GM21737 (cell line): ENCODE data around the gene CMSS1.

Source experiments
- ATAC-seq: cut with Tn5 transposase; IDR thresholded peaks from one replicate; pipeline ENCODE4 v1.9.1; 2021; ENCODE audit warnings: mild to moderate bottlenecking, moderate library complexity; ENCODE audit not compliant: unreplicated experiment

Gene CMSS1

GRCh38 chr3:100097919-100098783, 280.5 kb downstream of the CMSS1 start:
- ATAC-seq = no peak

- no peak for ATAC-seq
These were observed 281.1 kb downstream of the CMSS1 start for GRCh38 chr3:100098784-100099070.

GRCh38 chr3:100099621-100100020, 282.0 kb downstream of the CMSS1 start:
- ATAC-seq = no peak

GRCh38 chr3:100100425-100100824, 282.8 kb downstream of the CMSS1 start:
- ATAC-seq = no peak

GRCh38 chr3:100102757-100103156, 285.1 kb downstream of the CMSS1 start:
- ATAC-seq = no peak

- peak; percentile 81 for ATAC-seq
These were observed 286.1 kb downstream of the CMSS1 start for GRCh38 chr3:100103558-100104441.

GRCh38 chr3:100104442-100104798, 286.8 kb downstream of the CMSS1 start:
- peak; percentile 37 for ATAC-seq

- no peak for ATAC-seq
These were observed 287.3 kb downstream of the CMSS1 start for GRCh38 chr3:100104817-100105413.

GRCh38 chr3:100105501-100105900, 287.8 kb downstream of the CMSS1 start:
- ATAC-seq = peak; percentile 34

GRCh38 chr3:100106094-100106493, 288.4 kb downstream of the CMSS1 start:
- no peak for ATAC-seq

- ATAC-seq = no peak
These were observed 289.0 kb downstream of the CMSS1 start for GRCh38 chr3:100106531-100107141.

- no peak for ATAC-seq
These were observed 289.7 kb downstream of the CMSS1 start for GRCh38 chr3:100107221-100107814.

- no peak for ATAC-seq
These were observed 290.9 kb downstream of the CMSS1 start for GRCh38 chr3:100108464-100109079.

- no peak for ATAC-seq
These were observed 292.5 kb downstream of the CMSS1 start for GRCh38 chr3:100110162-100110561.

GRCh38 chr3:100111728-100112127, 294.1 kb downstream of the CMSS1 start:
- ATAC-seq = no peak

GRCh38 chr3:100113723-100114412, 296.2 kb downstream of the CMSS1 start:
- ATAC-seq = no peak

- no peak for ATAC-seq
These were observed 296.9 kb downstream of the CMSS1 start, which contains the start of gene FILIP1L for GRCh38 chr3:100114413-100115030. Gene FILIP1L, minus strand, starts transcription at chr3:100114501.

- ATAC-seq = no peak
These were observed 299.4 kb downstream of the CMSS1 start for GRCh38 chr3:100117093-100117492.

- no peak for ATAC-seq
These were observed 302.4 kb downstream of the CMSS1 start for GRCh38 chr3:100120012-100120411.
